Stimulated activated CD4-positive, alpha-beta T cell treated with anti-CD3 and anti-CD28 coated beads, Interleukin-12 subunit alpha, Interleukin-12 subunit beta, amount 100 ng/mL, for 48 hours (primary cell): ENCODE measurements around the gene AP1G2.
"Not testable (repeated sequence)": the region's sequence is repeated elsewhere in the genome, so short reads cannot be mapped to it uniquely, and the experiment has no call there.

Experiments used
- DNase-seq, 3 donors: peaks; one replicate each; pipeline ENCODE4 v3.0.0-alpha.2; 2020; ENCODE audit warnings: low read depth in 2 of 3, low spot score in 1 of 3

AP1G2 gene

GRCh38 chr14:23539248-23540140, 28.1 kb downstream of the AP1G2 start:
- no peak for DNase-seq

- no peak for DNase-seq
These were observed 28.8 kb downstream of the AP1G2 start for GRCh38 chr14:23538785-23539184.

GRCh38 chr14:23538050-23538718, 29.4 kb downstream of the AP1G2 start:
- DNase-seq: no peak

GRCh38 chr14:23537351-23538049, 30.1 kb downstream of the AP1G2 start:
- no peak for DNase-seq

GRCh38 chr14:23536906-23537305, 30.7 kb downstream of the AP1G2 start:
- DNase-seq: not testable (repeated sequence)

GRCh38 chr14:23536494-23536893, 31.1 kb downstream of the AP1G2 start:
- DNase-seq: no peak

- DNase-seq: no peak
These were observed 31.6 kb downstream of the AP1G2 start for GRCh38 chr14:23535943-23536342.

- DNase-seq: no peak
These were observed 33.7 kb downstream of the AP1G2 start for GRCh38 chr14:23533652-23534435.

GRCh38 chr14:23532658-23533057, 34.9 kb downstream of the AP1G2 start:
- DNase-seq: no peak

- no peak for DNase-seq
These were observed 36.2 kb downstream of the AP1G2 start for GRCh38 chr14:23531391-23531790.

GRCh38 chr14:23530375-23531055, 37.1 kb downstream of the AP1G2 start:
- no peak for DNase-seq

GRCh38 chr14:23529016-23529415, 38.6 kb downstream of the AP1G2 start:
- no peak for DNase-seq

GRCh38 chr14:23528555-23528954, 39.0 kb downstream of the AP1G2 start:
- DNase-seq: no peak

- no peak for DNase-seq
These were observed 42.0 kb downstream of the AP1G2 start for GRCh38 chr14:23525611-23526010.

GRCh38 chr14:23524954-23525353, 42.6 kb downstream of the AP1G2 start:
- DNase-seq: no peak

- no peak for DNase-seq
These were observed 44.2 kb downstream of the AP1G2 start for GRCh38 chr14:23523229-23524016.

- no peak for DNase-seq
These were observed 44.9 kb downstream of the AP1G2 start for GRCh38 chr14:23522643-23523198.

GRCh38 chr14:23521785-23522640, 45.6 kb downstream of the AP1G2 start:
- DNase-seq: no peak
